Thyroid gland (tissue), 4 donors: Measurements from ENCODE around the gene DDI1. TPM values are rescaled to one million over a fixed set of nuclear protein-coding genes. Genes with fewer than 3 reads are reported as not detected.

Experiments
- DNase-seq, 2 donors: peaks; one replicate each; pipeline ENCODE4 v3.0.0-alpha.2; 2019
- H3K27ac ChIP-seq, 3 donors: fragments of 200-600 bp; sonication (generic); 1 replicate in 2 of 3; 2 replicates in 1 of 3; pipeline ENCODE4 v1.5.1; 2016 to 2019; ENCODE audit warnings: mild to moderate bottlenecking in 1 of 3, moderate library complexity in 1 of 3
- H3K27me3 ChIP-seq: fragments of 200-600 bp; sonication (generic); one replicate; pipeline ENCODE4 v1.5.1; 2019
- H3K36me3 ChIP-seq, 2 donors: fragments of 200-600 bp; sonication (generic); one replicate each; pipeline ENCODE4 v1.5.1; 2016 to 2019
- H3K4me1 ChIP-seq, 2 donors: fragments of 200-600 bp; sonication (generic); one replicate each; pipeline ENCODE4 v1.5.1; 2017 to 2019
- H3K4me3 ChIP-seq, 3 donors: fragments of 200-600 bp; sonication (generic); replicated peaks in 1 of 3; 1 replicate in 2 of 3; 2 replicates in 1 of 3; pipeline ENCODE4 v1.5.1; 2016; ENCODE audit warnings: mild to moderate bottlenecking in 1 of 3
- H3K9me3 ChIP-seq: fragments of 200-600 bp; sonication (generic); one replicate; pipeline ENCODE4 v1.5.1; 2017
- CTCF ChIP-seq, 6 experiments: fragments of 200-600 bp in 3 of 6; fragments of 450-650 bp in 3 of 6; sonication (generic) in 3 of 6; IDR thresholded peaks; one replicate each; pipeline ENCODE4 v1.5.1; 2016 to 2019; ENCODE audit warnings: antibody characterized with exemption in 6 of 6, mild to moderate bottlenecking in 2 of 6, inconsistent platforms in 1 of 6, moderate library complexity in 1 of 6
- POLR2A ChIP-seq, 2 donors: fragments of 450-650 bp; IDR thresholded peaks; one replicate each; pipeline ENCODE4 v1.6.1; 2017; ENCODE audit warnings: antibody characterized with exemption in 2 of 2, mild to moderate bottlenecking in 2 of 2, moderate library complexity in 1 of 2
- WGBS, 2 donors: methylation state at CpG; one replicate each; pipeline ENCODE4 v1.1.5; 2017; 5-methylcytosine and 5-hydroxymethylcytosine counted together
- intact Hi-C: fragments of 100-400 bp; cut with DNase I; formaldehyde crosslinking; loops from one replicate; pipeline ENCODE4 v1.15.1; 2023
- total RNA-seq, 4 donors: library from RNA; depleted of rRNA; stranded (reverse); fragments of >200 nt; gene quantifications; one replicate each; pipeline ENCODE4 v1.2.3, GENCODE V29; 2016

The DDI1 gene
- total RNA-seq, 4 donors from 2014 or later, result 0.13 TPM; not detected in 3

GRCh38 chr11:104011044-104011443, 25.4 kb upstream of the DDI1 start:
- H3K27me3 ChIP-seq, result no peaks in the 10 kb centered on the region
- TF ChIP-seq POLR2A (IDR thresholded peaks at IDR 0.05), result no peak
- no peak for TF ChIP-seq CTCF (IDR thresholded peaks at IDR 0.05)
- intact Hi-C loops, result no loop called here
- H3K9me3 ChIP-seq, result no peaks in the 10 kb centered on the region
- WGBS, 2 donors, result 89 to 92% methylated on average over 2 of the region's 2 CpGs
- H3K4me1 ChIP-seq, result no peaks in the 10 kb centered on the region
- H3K36me3 ChIP-seq, result no peaks in the 10 kb centered on the region
- DNase-seq, result no peak
- H3K4me3 ChIP-seq, result no peak overlapping the region
- no peak overlapping the region for H3K27ac ChIP-seq

GRCh38 chr11:104015649-104016415, 20.6 kb upstream of the DDI1 start:
- H3K27ac ChIP-seq, result no peak overlapping the region
- no peak for TF ChIP-seq POLR2A (IDR thresholded peaks at IDR 0.05)
- intact Hi-C loops, result no loop called here
- no peaks in the 10 kb centered on the region for H3K27me3 ChIP-seq
- no peaks in the 10 kb centered on the region for H3K4me1 ChIP-seq
- no peak for DNase-seq
- no peak overlapping the region for H3K4me3 ChIP-seq
- 85 to 87% methylated on average over 3 of the region's 3 CpGs for WGBS, 2 donors
- no peaks in the 10 kb centered on the region for H3K36me3 ChIP-seq
- no peaks in the 10 kb centered on the region for H3K9me3 ChIP-seq

- WGBS, 2 donors, result 91 to 92% methylated on average over 2 of the region's 2 CpGs
- no peak overlapping the region for H3K4me3 ChIP-seq
- H3K36me3 ChIP-seq, result no peaks in the 10 kb centered on the region
- intact Hi-C loops, result no loop called here
- DNase-seq, result no peak
- no peaks in the 10 kb centered on the region for H3K9me3 ChIP-seq
- no peak for TF ChIP-seq POLR2A (IDR thresholded peaks at IDR 0.05)
- no peak for TF ChIP-seq CTCF (IDR thresholded peaks at IDR 0.05)
- H3K27me3 ChIP-seq, result no peaks in the 10 kb centered on the region
- H3K27ac ChIP-seq, result no peak overlapping the region
- H3K4me1 ChIP-seq, result no peaks in the 10 kb centered on the region
Observed at GRCh38 chr11:104024572-104024971, 11.9 kb upstream of the DDI1 start.

GRCh38 chr11:104028476-104029263, 7.8 kb upstream of the DDI1 start:
- H3K4me3 ChIP-seq, result no peak overlapping the region
- no peaks in the 10 kb centered on the region for H3K27me3 ChIP-seq
- TF ChIP-seq POLR2A (IDR thresholded peaks at IDR 0.05), result no peak
- intact Hi-C loops, result no loop called here
- H3K4me1 ChIP-seq, result no peaks in the 10 kb centered on the region
- no peak for DNase-seq
- H3K9me3 ChIP-seq, result no peaks in the 10 kb centered on the region
- no peak overlapping the region for H3K27ac ChIP-seq
- 59 to 63% methylated on average over 3 of the region's 3 CpGs for WGBS, 2 donors
- no peaks in the 10 kb centered on the region for H3K36me3 ChIP-seq

- TF ChIP-seq POLR2A (IDR thresholded peaks at IDR 0.05), result no peak
- no peak for TF ChIP-seq CTCF (IDR thresholded peaks at IDR 0.05)
- Histone ChIP-seq H3K36me3 (no peaks in the 10 kb centered on the region), H3K4me1 (no peaks in the 10 kb centered on the region), H3K4me3 (no peak overlapping the region), H3K27me3 (no peaks in the 10 kb centered on the region), H3K9me3 (no peaks in the 10 kb centered on the region), H3K27ac (no peak overlapping the region)
- no peak for DNase-seq
- intact Hi-C loops, result no loop called here
Observed at GRCh38 chr11:104033134-104033533, 3.3 kb upstream of the DDI1 start.

GRCh38 chr11:104033561-104033960, 2.9 kb upstream of the DDI1 start:
- TF ChIP-seq CTCF (IDR thresholded peaks at IDR 0.05), result no peak
- intact Hi-C loops, result no loop called here
- no peaks in the 10 kb centered on the region for H3K27me3 ChIP-seq
- H3K4me3 ChIP-seq, result no peak overlapping the region
- H3K9me3 ChIP-seq, result no peaks in the 10 kb centered on the region
- H3K27ac ChIP-seq, result no peak overlapping the region
- 73 to 76% methylated on average over 1 of the region's 1 CpG for WGBS, 2 donors
- no peak for DNase-seq
- H3K36me3 ChIP-seq, result no peaks in the 10 kb centered on the region
- no peaks in the 10 kb centered on the region for H3K4me1 ChIP-seq
